Natural killer cell (primary cell): ENCODE measurements around the gene TSPAN2. TPM values are rescaled to one million over a fixed set of nuclear protein-coding genes. Genes with fewer than 3 reads are reported as not detected.

Experiments
- ATAC-seq, 3 donors: fragments of 150-1000 bp in 2 of 3; fragments of 200-7000 bp in 1 of 3; cut with Tn5 transposase; 1 replicate in 1 of 3; 2 replicates in 2 of 3; pipeline ENCODE4 v1.10.0; 2021; ENCODE audit warnings: mild to moderate bottlenecking in 2 of 3, moderate library complexity in 2 of 3
- DNase-seq, 2 donors: peaks; one replicate each; pipeline versions ENCODE4 v3.0.0 to v3.0.0-alpha.2; 2013 to 2021; ENCODE audit warnings: mixed read lengths in 1 of 2
- H3K27ac ChIP-seq: one replicate; pipeline ENCODE4 v1.5.1; 2013; ENCODE audit warnings: mild to moderate bottlenecking, low read length
- H3K27me3 ChIP-seq: one replicate; pipeline ENCODE4 v1.6.1; 2013; ENCODE audit warnings: low read length; ENCODE audit not compliant: control insufficient read depth, insufficient read depth
- H3K36me3 ChIP-seq: one replicate; pipeline ENCODE4 v1.6.1; 2013; ENCODE audit warnings: low read length; ENCODE audit not compliant: control insufficient read depth, insufficient read depth
- H3K4me1 ChIP-seq: one replicate; pipeline ENCODE4 v1.6.1; 2013; ENCODE audit warnings: low read length; ENCODE audit not compliant: control insufficient read depth, insufficient read depth
- H3K4me3 ChIP-seq: one replicate; pipeline ENCODE4 v1.5.1; 2013; ENCODE audit warnings: low read length
- H3K9me3 ChIP-seq: one replicate; pipeline ENCODE4 v1.6.1; 2013; ENCODE audit warnings: low read length; ENCODE audit not compliant: control insufficient read depth, insufficient read depth
- H3K27ac Mint-ChIP-seq, 2 donors: one replicate each; pipeline ENCODE4 v1.8.0; 2022; ENCODE audit warnings: mild to moderate bottlenecking in 2 of 2, mixed read lengths in 2 of 2, moderate library complexity in 1 of 2
- H3K27me3 Mint-ChIP-seq, 2 donors: one replicate each; pipeline ENCODE4 v1.8.0; 2022; ENCODE audit warnings: low read depth in 2 of 2, mixed read lengths in 2 of 2
- H3K36me3 Mint-ChIP-seq: one replicate; pipeline ENCODE4 v1.8.0; 2022; ENCODE audit warnings: mixed read lengths
- H3K4me1 Mint-ChIP-seq, 2 donors: one replicate each; pipeline ENCODE4 v1.8.0; 2022; ENCODE audit warnings: mixed read lengths in 2 of 2
- H3K4me3 Mint-ChIP-seq: one replicate; pipeline ENCODE4 v1.8.0; 2022; ENCODE audit warnings: mild to moderate bottlenecking, moderate library complexity, mixed read lengths
- H3K9me3 Mint-ChIP-seq, 2 donors: one replicate each; pipeline ENCODE4 v1.8.0; 2022; ENCODE audit warnings: mixed read lengths in 2 of 2
- WGBS: methylation state at CpG from one replicate; pipeline ENCODE4 v1.1.7; 2013; ENCODE audit warnings: missing lambda C conversion rate; ENCODE audit not compliant: insufficient coverage; 5-methylcytosine and 5-hydroxymethylcytosine counted together
- intact Hi-C: fragments of 100-400 bp; cut with micrococcal nuclease; formaldehyde crosslinking; loops from one replicate; pipeline ENCODE4 v1.14.2; 2022
- total RNA-seq, 4 donors: library from RNA; stranded (reverse); fragments of 120-200 nt in 1 of 4; gene quantifications; one replicate each; pipeline versions ENCODE4 v1.2.3 to v1.2.4, GENCODE V29; 2013 to 2022
- TF ChIP-seq, protein P1 (sequence below): fragments of 200-600 bp; IDR thresholded peaks from one replicate; pipeline ENCODE4 v1.8.0; 2022; ENCODE audit warnings: antibody characterized with exemption

Gene TSPAN2
- total RNA-seq, 3 donors from 2014 or later (not counting 1 experiment from before 2014, with no cell fraction given) = 17.1 to 41.4 (median 28.6) TPM

DNA sequence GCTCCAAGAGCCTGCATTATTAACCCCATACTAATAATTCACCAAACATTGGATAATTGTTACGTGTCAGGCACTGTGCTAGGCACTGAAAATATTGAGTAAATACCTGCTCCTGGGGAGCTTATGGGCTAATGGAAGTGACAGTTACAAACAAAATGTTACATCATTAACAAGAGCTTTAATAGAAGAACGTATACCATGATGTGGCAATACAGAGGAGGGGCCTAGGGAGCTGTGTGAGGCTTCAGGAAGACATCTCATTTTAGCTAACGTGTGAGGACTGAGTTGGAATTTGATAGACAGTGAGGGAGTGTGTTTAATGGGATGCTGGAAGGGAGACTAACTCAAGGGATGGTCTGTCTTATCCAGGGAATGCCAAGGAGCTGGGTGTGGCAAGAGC is 16.5 kb upstream of the TSPAN2 start:
- peaks cover 15 to 21% of the 10 kb centered on the region in 2 donors for H3K4me1 Mint-ChIP-seq
- H3K36me3 ChIP-seq = no peaks in the 10 kb centered on the region
- no peaks in the 10 kb centered on the region for H3K36me3 Mint-ChIP-seq
- no peaks in the 10 kb centered on the region for H3K9me3 ChIP-seq
- no peak overlapping the region for H3K27ac Mint-ChIP-seq
- H3K4me3 Mint-ChIP-seq = no peak overlapping the region
- no peak for ATAC-seq
- H3K4me1 ChIP-seq = peaks cover 5% of the 10 kb centered on the region
- intact Hi-C loops = no loop called here
- WGBS = 87% methylated on average over 2 of the region's 3 CpGs
- no peaks in the 10 kb centered on the region for H3K9me3 Mint-ChIP-seq
- H3K4me3 ChIP-seq = no peak overlapping the region
- TF ChIP-seq, protein P1, sequence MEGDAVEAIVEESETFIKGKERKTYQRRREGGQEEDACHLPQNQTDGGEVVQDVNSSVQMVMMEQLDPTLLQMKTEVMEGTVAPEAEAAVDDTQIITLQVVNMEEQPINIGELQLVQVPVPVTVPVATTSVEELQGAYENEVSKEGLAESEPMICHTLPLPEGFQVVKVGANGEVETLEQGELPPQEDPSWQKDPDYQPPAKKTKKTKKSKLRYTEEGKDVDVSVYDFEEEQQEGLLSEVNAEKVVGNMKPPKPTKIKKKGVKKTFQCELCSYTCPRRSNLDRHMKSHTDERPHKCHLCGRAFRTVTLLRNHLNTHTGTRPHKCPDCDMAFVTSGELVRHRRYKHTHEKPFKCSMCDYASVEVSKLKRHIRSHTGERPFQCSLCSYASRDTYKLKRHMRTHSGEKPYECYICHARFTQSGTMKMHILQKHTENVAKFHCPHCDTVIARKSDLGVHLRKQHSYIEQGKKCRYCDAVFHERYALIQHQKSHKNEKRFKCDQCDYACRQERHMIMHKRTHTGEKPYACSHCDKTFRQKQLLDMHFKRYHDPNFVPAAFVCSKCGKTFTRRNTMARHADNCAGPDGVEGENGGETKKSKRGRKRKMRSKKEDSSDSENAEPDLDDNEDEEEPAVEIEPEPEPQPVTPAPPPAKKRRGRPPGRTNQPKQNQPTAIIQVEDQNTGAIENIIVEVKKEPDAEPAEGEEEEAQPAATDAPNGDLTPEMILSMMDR = no peak
- DNase-seq = no peak
- H3K27me3 ChIP-seq = no peaks in the 10 kb centered on the region
- no peak overlapping the region for H3K27ac ChIP-seq
- H3K27me3 Mint-ChIP-seq = no peaks in the 10 kb centered on the region

DNA sequence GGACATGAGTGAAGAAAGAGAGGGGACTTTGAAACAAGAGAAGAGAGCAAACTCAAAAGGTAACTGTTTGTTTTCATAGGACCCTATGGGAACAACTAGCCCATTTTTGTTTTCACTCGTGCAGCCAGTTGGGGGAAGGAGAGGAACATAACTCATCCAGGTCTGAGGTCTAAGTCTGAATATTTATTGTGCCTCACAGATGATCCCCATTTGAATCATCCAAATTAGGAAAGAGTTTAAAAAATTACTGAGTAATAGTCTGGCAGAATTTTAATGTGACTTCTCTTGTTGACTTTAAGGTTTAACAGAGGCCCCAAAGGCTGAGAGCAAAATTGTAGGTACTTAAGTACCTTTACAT is 10.4 kb upstream of the TSPAN2 start:
- no peaks in the 10 kb centered on the region for H3K36me3 ChIP-seq
- WGBS = 7% methylated on average over 1 of the region's 1 CpG
- peak overlapping the region; percentile 99 for H3K27ac Mint-ChIP-seq
- intact Hi-C loops = loop anchor here (1.0 to 10.0 kb wide), 5 partner anchors 10 to 755 kb away; partner anchors contain the start of genes BCAS2, SIKE1 and TSPAN2
- peaks cover 20% of the 10 kb centered on the region for H3K4me1 ChIP-seq
- ATAC-seq = peak in 1 of 3 donors; percentile 23
- H3K9me3 ChIP-seq = no peaks in the 10 kb centered on the region
- H3K4me3 ChIP-seq = peak overlapping the region; percentile 65
- no peaks in the 10 kb centered on the region for H3K9me3 Mint-ChIP-seq
- peak overlapping the region; percentile 95 for H3K27ac ChIP-seq
- no peaks in the 10 kb centered on the region for H3K27me3 ChIP-seq
- DNase-seq = no peak
- TF ChIP-seq, protein P1 = no peak
- H3K27me3 Mint-ChIP-seq = no peaks in the 10 kb centered on the region
- peaks cover 34 to 44% of the 10 kb centered on the region in 2 donors for H3K4me1 Mint-ChIP-seq
- H3K36me3 Mint-ChIP-seq = no peaks in the 10 kb centered on the region
- H3K4me3 Mint-ChIP-seq = peak overlapping the region; percentile 93

DNA sequence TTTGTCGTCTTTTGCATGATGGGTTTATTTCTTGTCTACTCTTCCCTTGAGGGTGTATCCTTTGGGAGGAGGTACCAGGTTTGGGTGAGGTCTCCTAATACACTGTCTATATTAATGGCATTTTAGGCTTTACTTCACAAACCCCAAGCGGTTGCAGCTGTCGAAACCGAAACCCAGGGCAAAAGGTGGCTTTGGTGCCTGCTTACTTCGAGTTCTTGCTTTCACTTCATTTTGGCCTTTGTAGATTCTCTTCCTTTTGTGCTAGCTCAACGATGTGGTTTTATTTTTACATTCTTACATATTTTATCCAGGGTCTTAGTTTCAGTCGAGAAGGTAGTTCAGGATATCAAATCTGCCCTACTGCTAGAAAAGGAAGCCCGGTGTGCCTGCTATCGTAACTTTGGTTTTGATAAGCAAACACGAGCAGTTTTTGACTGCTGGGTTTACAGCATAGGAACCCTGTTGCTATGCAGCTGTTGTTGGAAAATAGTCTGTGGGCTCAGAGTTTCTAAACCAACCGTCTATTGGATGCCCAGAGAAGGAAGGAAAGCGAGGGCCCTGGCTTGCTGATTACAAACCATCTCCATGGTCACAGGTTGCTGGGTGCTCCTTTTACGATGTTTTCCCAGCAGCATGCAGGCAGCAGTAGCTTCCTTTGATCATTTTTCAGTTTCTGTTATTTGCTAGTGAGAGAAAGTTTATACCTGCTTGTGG is 9.8 kb upstream of the TSPAN2 start:
- Histone ChIP-seq H3K27me3 (no peaks in the 10 kb centered on the region), H3K27ac (peak overlapping the region; percentile 95), H3K4me1 (peaks cover 20% of the 10 kb centered on the region), H3K4me3 (peak overlapping the region; percentile 65), H3K36me3 (no peaks in the 10 kb centered on the region), H3K9me3 (no peaks in the 10 kb centered on the region)
- Mint-ChIP-seq H3K4me3 (peak overlapping the region; percentile 93), H3K9me3 (no peaks in the 10 kb centered on the region), H3K27me3 (no peaks in the 10 kb centered on the region), H3K4me1 (peaks cover 34 to 44% of the 10 kb centered on the region in 2 donors), H3K36me3 (no peaks in the 10 kb centered on the region), H3K27ac (peak overlapping the region; percentile 99)
- intact Hi-C loops = loop anchor here (1.0 to 10.0 kb wide), 5 partner anchors 10 to 754 kb away; partner anchors contain the start of genes BCAS2, SIKE1 and TSPAN2
- TF ChIP-seq, protein P1 = no peak
- DNase-seq (peak; percentile 57 to 94), ATAC-seq (peak; percentile 88 to 95 (median 93))
- WGBS = under 1% methylated on average over 11 of the region's 13 CpGs
